WTC11 (cell line): Measurements from ENCODE around the gene ADD2.

Source experiments
- CREB1 ChIP-seq: sonication (generic); formaldehyde crosslinking; IDR thresholded peaks from 2 replicates; pipeline ENCODE4 v1.8.0; 2023; ENCODE audit warnings: mild to moderate bottlenecking, missing genetic modification reagents
- GRHL2 ChIP-seq: fragments of 250-450 bp; sonication (Bioruptor Pico); IDR thresholded peaks from 2 replicates; pipeline ENCODE4 v1.8.0; 2022; ENCODE audit warnings: mild to moderate bottlenecking, moderate library complexity; ENCODE audit not compliant: insufficient replicate concordance, severe bottlenecking
- NFYB ChIP-seq: sonication (generic); formaldehyde crosslinking; conservative IDR thresholded peaks from 2 replicates; pipeline ENCODE4 v1.8.0; 2022; ENCODE audit warnings: low read depth, missing genetic modification reagents
- TF ChIP-seq, protein P1 (sequence below): sonication (generic); formaldehyde crosslinking; IDR thresholded peaks from 2 replicates; pipeline ENCODE4 v1.8.1; 2023; ENCODE audit warnings: mild to moderate bottlenecking, moderate library complexity, missing genetic modification reagents
- TF ChIP-seq, protein P2 (sequence below): fragments of 200-600 bp; IDR thresholded peaks from 2 replicates; pipeline ENCODE4 v1.8.0; 2022; ENCODE audit warnings: antibody characterized with exemption
- TF ChIP-seq, protein P3 (sequence below): sonication (generic); formaldehyde crosslinking; conservative IDR thresholded peaks from 2 replicates; pipeline ENCODE4 v1.8.1; 2023; ENCODE audit warnings: mild to moderate bottlenecking, low read depth, missing genetic modification reagents, moderate library complexity
- TF ChIP-seq, protein P4 (sequence below): sonication (generic); formaldehyde crosslinking; IDR thresholded peaks from 2 replicates; pipeline ENCODE4 v1.8.1; 2022; ENCODE audit warnings: mild to moderate bottlenecking, moderate library complexity, missing genetic modification reagents
- TF ChIP-seq, protein P5 (sequence below): sonication (generic); formaldehyde crosslinking; IDR thresholded peaks from 2 replicates; pipeline ENCODE4 v1.8.1; 2023; ENCODE audit warnings: mild to moderate bottlenecking, missing genetic modification reagents, borderline replicate concordance
- TF ChIP-seq, protein P6 (sequence below): fragments of 250-450 bp; sonication (Bioruptor Pico); IDR thresholded peaks from 2 replicates; pipeline ENCODE4 v2.1.2; 2022; ENCODE audit warnings: mild to moderate bottlenecking, moderate library complexity

DNA sequence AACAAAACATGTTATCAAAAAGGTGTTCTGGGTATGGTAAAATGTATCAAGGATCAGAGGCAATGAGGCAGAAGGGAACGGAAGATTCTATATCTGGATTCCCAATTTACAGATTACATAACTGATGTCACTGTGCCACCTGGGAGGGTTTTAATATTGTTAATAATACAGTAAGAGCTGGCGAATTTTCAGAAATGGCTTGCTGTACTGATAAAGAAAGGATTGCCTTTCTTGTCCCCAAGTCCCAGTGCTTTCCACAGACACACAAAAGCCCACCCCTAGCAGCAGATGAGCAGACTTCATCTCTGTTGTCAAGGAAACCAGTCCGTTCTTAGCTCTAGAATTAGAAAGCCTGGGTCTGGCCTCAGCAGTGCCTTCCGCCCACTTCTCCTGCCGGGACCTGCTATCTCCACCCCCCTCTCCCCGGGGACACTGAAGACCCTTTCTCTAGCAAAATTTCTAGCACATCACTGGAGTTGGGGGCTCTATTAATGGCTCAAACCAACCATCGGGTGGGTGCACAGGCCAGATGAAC is 34.3 kb downstream of the ADD2 start:
- TF ChIP-seq, protein P1, sequence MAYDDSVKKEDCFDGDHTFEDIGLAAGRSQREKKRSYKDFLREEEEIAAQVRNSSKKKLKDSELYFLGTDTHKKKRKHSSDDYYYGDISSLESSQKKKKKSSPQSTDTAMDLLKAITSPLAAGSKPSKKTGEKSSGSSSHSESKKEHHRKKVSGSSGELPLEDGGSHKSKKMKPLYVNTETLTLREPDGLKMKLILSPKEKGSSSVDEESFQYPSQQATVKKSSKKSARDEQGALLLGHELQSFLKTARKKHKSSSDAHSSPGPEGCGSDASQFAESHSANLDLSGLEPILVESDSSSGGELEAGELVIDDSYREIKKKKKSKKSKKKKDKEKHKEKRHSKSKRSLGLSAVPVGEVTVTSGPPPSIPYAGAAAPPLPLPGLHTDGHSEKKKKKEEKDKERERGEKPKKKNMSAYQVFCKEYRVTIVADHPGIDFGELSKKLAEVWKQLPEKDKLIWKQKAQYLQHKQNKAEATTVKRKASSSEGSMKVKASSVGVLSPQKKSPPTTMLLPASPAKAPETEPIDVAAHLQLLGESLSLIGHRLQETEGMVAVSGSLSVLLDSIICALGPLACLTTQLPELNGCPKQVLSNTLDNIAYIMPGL, result no peak
- TF ChIP-seq, protein P2, sequence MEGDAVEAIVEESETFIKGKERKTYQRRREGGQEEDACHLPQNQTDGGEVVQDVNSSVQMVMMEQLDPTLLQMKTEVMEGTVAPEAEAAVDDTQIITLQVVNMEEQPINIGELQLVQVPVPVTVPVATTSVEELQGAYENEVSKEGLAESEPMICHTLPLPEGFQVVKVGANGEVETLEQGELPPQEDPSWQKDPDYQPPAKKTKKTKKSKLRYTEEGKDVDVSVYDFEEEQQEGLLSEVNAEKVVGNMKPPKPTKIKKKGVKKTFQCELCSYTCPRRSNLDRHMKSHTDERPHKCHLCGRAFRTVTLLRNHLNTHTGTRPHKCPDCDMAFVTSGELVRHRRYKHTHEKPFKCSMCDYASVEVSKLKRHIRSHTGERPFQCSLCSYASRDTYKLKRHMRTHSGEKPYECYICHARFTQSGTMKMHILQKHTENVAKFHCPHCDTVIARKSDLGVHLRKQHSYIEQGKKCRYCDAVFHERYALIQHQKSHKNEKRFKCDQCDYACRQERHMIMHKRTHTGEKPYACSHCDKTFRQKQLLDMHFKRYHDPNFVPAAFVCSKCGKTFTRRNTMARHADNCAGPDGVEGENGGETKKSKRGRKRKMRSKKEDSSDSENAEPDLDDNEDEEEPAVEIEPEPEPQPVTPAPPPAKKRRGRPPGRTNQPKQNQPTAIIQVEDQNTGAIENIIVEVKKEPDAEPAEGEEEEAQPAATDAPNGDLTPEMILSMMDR, result no peak
- TF ChIP-seq, protein P3, sequence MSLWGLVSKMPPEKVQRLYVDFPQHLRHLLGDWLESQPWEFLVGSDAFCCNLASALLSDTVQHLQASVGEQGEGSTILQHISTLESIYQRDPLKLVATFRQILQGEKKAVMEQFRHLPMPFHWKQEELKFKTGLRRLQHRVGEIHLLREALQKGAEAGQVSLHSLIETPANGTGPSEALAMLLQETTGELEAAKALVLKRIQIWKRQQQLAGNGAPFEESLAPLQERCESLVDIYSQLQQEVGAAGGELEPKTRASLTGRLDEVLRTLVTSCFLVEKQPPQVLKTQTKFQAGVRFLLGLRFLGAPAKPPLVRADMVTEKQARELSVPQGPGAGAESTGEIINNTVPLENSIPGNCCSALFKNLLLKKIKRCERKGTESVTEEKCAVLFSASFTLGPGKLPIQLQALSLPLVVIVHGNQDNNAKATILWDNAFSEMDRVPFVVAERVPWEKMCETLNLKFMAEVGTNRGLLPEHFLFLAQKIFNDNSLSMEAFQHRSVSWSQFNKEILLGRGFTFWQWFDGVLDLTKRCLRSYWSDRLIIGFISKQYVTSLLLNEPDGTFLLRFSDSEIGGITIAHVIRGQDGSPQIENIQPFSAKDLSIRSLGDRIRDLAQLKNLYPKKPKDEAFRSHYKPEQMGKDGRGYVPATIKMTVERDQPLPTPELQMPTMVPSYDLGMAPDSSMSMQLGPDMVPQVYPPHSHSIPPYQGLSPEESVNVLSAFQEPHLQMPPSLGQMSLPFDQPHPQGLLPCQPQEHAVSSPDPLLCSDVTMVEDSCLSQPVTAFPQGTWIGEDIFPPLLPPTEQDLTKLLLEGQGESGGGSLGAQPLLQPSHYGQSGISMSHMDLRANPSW (CRISPR knock-in tag), result no peak
- TF ChIP-seq, protein P4, sequence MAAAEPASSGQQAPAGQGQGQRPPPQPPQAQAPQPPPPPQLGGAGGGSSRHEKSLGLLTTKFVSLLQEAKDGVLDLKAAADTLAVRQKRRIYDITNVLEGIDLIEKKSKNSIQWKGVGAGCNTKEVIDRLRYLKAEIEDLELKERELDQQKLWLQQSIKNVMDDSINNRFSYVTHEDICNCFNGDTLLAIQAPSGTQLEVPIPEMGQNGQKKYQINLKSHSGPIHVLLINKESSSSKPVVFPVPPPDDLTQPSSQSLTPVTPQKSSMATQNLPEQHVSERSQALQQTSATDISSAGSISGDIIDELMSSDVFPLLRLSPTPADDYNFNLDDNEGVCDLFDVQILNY, result no peak
- TF ChIP-seq, protein P5, sequence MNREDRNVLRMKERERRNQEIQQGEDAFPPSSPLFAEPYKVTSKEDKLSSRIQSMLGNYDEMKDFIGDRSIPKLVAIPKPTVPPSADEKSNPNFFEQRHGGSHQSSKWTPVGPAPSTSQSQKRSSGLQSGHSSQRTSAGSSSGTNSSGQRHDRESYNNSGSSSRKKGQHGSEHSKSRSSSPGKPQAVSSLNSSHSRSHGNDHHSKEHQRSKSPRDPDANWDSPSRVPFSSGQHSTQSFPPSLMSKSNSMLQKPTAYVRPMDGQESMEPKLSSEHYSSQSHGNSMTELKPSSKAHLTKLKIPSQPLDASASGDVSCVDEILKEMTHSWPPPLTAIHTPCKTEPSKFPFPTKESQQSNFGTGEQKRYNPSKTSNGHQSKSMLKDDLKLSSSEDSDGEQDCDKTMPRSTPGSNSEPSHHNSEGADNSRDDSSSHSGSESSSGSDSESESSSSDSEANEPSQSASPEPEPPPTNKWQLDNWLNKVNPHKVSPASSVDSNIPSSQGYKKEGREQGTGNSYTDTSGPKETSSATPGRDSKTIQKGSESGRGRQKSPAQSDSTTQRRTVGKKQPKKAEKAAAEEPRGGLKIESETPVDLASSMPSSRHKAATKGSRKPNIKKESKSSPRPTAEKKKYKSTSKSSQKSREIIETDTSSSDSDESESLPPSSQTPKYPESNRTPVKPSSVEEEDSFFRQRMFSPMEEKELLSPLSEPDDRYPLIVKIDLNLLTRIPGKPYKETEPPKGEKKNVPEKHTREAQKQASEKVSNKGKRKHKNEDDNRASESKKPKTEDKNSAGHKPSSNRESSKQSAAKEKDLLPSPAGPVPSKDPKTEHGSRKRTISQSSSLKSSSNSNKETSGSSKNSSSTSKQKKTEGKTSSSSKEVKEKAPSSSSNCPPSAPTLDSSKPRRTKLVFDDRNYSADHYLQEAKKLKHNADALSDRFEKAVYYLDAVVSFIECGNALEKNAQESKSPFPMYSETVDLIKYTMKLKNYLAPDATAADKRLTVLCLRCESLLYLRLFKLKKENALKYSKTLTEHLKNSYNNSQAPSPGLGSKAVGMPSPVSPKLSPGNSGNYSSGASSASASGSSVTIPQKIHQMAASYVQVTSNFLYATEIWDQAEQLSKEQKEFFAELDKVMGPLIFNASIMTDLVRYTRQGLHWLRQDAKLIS (CRISPR knock-in tag), result no peak
- TF ChIP-seq GRHL2 (no peak), CREB1 (CRISPR knock-in tag) (no peak), NFYB (CRISPR knock-in tag) (no peak)
- TF ChIP-seq, protein P6, sequence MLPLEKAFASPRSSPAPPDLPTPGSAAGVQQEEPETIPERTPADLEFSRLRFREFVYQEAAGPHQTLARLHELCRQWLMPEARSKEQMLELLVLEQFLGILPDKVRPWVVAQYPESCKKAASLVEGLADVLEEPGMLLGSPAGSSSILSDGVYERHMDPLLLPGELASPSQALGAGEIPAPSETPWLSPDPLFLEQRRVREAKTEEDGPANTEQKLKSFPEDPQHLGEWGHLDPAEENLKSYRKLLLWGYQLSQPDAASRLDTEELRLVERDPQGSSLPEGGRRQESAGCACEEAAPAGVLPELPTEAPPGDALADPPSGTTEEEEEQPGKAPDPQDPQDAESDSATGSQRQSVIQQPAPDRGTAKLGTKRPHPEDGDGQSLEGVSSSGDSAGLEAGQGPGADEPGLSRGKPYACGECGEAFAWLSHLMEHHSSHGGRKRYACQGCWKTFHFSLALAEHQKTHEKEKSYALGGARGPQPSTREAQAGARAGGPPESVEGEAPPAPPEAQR, result no peak
